Neuronal stem cell (in vitro differentiated cells): ENCODE measurements around the gene ATP2A3.
A peak's percentile ranks its signal among the peaks of the same experiment; 100 is the strongest.

ENCODE experiments used
- DNase-seq: peaks from one replicate; pipeline ENCODE4 v3.0.0-alpha.2; 2013; ENCODE audit warnings: low spot score
- H2AFZ ChIP-seq: one replicate; pipeline ENCODE4 v1.6.1; 2013; ENCODE audit warnings: mild to moderate bottlenecking, low read length, inconsistent platforms
- H2AK5ac ChIP-seq: 2 replicates; pipeline ENCODE4 v1.6.1; 2013; ENCODE audit warnings: low read depth, mild to moderate bottlenecking, inconsistent platforms, low read length, moderate library complexity, mixed read lengths
- H2BK120ac ChIP-seq: 2 replicates; pipeline ENCODE4 v1.6.1; 2013; ENCODE audit warnings: low read depth, mild to moderate bottlenecking, inconsistent platforms, low read length, moderate library complexity, mixed read lengths
- H2BK12ac ChIP-seq: one replicate; pipeline ENCODE4 v1.6.1; 2013; ENCODE audit warnings: low read length, inconsistent platforms
- H2BK15ac ChIP-seq: 2 replicates; pipeline ENCODE4 v1.6.1; 2013; ENCODE audit warnings: mild to moderate bottlenecking, low read length, inconsistent platforms, mixed read lengths
- H2BK5ac ChIP-seq: one replicate; pipeline ENCODE4 v1.6.1; 2013; ENCODE audit warnings: inconsistent platforms, mild to moderate bottlenecking, low read length, moderate library complexity
- H3K14ac ChIP-seq: one replicate; pipeline ENCODE4 v1.6.1; 2013; ENCODE audit warnings: low read length, inconsistent platforms
- H3K18ac ChIP-seq: 2 replicates; pipeline ENCODE4 v1.6.1; 2013; ENCODE audit warnings: low read length, inconsistent platforms
- H3K23ac ChIP-seq: 2 replicates; pipeline ENCODE4 v1.6.1; 2013; ENCODE audit warnings: low read depth, mild to moderate bottlenecking, mixed read lengths, low read length, inconsistent platforms; ENCODE audit not compliant: poor library complexity
- H3K27ac ChIP-seq: replicated peaks from 3 replicates; pipeline ENCODE4 v1.5.1; 2013; ENCODE audit warnings: low read length, inconsistent platforms
- H3K27me3 ChIP-seq, 3 experiments: 2 replicates each; pipeline ENCODE4 v1.6.1; 2013; ENCODE audit warnings: low read length in 3 of 3, mild to moderate bottlenecking in 2 of 3, inconsistent platforms in 1 of 3, low read depth in 1 of 3, mixed read lengths in 1 of 3, moderate library complexity in 1 of 3; ENCODE audit not compliant: control insufficient read depth in 3 of 3, insufficient read depth in 3 of 3
- H3K36me3 ChIP-seq, 2 donors: replicated peaks in 1 of 2; 2 replicates each; pipeline ENCODE4 v1.6.1; 2013; ENCODE audit warnings: low read length in 2 of 2; ENCODE audit not compliant: control insufficient read depth in 2 of 2, insufficient read depth in 2 of 2
- H3K4ac ChIP-seq: 2 replicates; pipeline ENCODE4 v1.6.1; 2013; ENCODE audit warnings: inconsistent platforms, mild to moderate bottlenecking, low read length, moderate library complexity
- H3K4me1 ChIP-seq, 2 donors: 1 replicate in 1 of 2; 2 replicates in 1 of 2; pipeline ENCODE4 v1.6.1; 2013; ENCODE audit warnings: low read length in 2 of 2, low read depth in 1 of 2; ENCODE audit not compliant: control insufficient read depth in 2 of 2, insufficient read depth in 1 of 2
- H3K4me2 ChIP-seq: one replicate; pipeline ENCODE4 v1.6.1; 2013; ENCODE audit warnings: mild to moderate bottlenecking, low read length, inconsistent platforms; ENCODE audit not compliant: insufficient read depth, poor library complexity, severe bottlenecking
- H3K4me3 ChIP-seq, 2 donors: 2 replicates each; pipeline ENCODE4 v1.5.1; 2013; ENCODE audit warnings: low read length in 2 of 2, mild to moderate bottlenecking in 2 of 2, inconsistent platforms in 1 of 2, moderate library complexity in 1 of 2
- H3K79me1 ChIP-seq: one replicate; pipeline ENCODE4 v1.6.1; 2013; ENCODE audit warnings: low read depth, mild to moderate bottlenecking, inconsistent platforms, low read length, moderate library complexity
- H3K9ac ChIP-seq: one replicate; pipeline ENCODE4 v1.6.1; 2013; ENCODE audit warnings: mild to moderate bottlenecking, low read depth, low read length, inconsistent platforms; ENCODE audit not compliant: poor library complexity
- H3K9me3 ChIP-seq, 2 donors: replicated peaks in 1 of 2; 2 replicates each; pipeline versions ENCODE3 to v1.6.1; 2013; ENCODE audit warnings: low read length in 2 of 2, mild to moderate bottlenecking in 2 of 2, inconsistent platforms in 1 of 2, low read depth in 1 of 2, mixed read lengths in 1 of 2, moderate library complexity in 1 of 2; ENCODE audit not compliant: control insufficient read depth in 2 of 2, insufficient read depth in 1 of 2
- H4K8ac ChIP-seq: one replicate; pipeline ENCODE4 v1.6.1; 2013; ENCODE audit warnings: low read depth, mild to moderate bottlenecking, inconsistent platforms, low read length, moderate library complexity
- H4K91ac ChIP-seq: one replicate; pipeline ENCODE4 v1.6.1; 2013; ENCODE audit warnings: low read length, low read depth, mild to moderate bottlenecking, inconsistent platforms; ENCODE audit not compliant: poor library complexity
- WGBS, 2 donors: extraction: QIAGEN DNeasy Blood & Tissue Kit; methylation state at CpG; one replicate each; pipeline ENCODE4 v1.1.7; 2013; ENCODE audit warnings: missing lambda C conversion rate in 2 of 2, mixed read lengths in 1 of 2; ENCODE audit not compliant: insufficient read length in 2 of 2, insufficient replicate concordance in 1 of 2; ENCODE audit errors: extremely low coverage in 2 of 2; 5-methylcytosine and 5-hydroxymethylcytosine counted together

The ATP2A3 gene

DNA sequence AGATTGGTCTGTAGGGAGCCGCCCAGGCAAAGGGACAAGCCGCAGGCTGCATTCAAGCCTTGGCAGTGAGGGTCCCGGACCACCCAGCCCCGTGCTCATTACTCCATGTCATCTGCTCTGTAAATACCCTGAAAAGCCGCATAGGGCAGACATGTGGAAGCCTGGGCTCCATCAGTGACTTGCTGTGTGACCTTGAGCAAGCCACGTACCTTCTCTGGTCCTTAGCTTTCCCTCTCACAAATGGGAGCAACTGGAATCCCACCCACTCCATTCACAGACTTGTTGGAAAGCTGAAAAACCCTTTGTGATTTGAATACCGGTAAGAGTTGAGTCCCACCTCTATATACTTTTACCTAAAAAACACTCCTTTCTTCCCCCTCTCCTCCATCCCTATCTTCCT is 83.3 kb downstream of the ATP2A3 start:
- no peak for DNase-seq

DNA sequence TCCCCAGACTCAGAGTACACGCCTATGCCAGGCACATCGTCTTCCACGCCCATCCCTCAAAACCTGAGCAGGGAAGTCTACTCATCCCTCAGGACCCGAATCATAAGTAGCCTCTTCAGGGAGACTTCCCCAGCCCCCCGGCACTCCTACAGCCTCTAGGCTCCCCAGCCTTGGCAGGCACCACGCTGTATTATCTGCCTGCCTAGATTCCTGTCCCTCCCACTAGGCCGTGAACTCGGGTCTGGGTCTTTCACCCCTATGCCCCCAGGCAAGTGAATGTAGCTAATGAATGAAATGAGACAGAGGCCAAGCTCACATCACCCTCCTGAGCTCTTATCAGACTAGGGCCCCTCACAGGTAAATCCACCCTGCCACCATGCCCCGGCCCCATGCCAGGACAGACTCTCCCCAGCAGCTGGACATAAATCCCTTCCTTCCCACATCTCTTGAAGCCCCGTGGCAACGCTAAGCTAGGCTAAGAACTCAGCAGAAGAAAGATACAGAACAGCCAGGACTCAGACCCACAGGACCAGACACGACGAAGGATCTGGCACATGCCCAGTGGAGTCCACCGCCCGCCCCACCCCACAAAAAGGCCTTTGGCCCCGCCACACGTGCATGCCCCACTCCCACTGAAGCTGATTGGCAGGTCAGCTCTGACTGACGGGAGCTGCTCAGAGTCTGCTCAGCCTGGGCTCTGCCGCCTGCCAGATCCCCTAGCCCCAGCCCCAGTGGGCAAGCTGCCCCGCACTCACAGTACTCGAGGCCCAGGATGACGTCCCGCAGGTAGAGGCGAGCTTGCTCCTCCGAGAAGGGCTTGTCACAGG is 84.4 kb downstream of the ATP2A3 start:
- Histone ChIP-seq H2BK12ac (no peak overlapping the region), H2BK120ac (no peak overlapping the region), H3K4me3 (no peak overlapping the region), H4K8ac (no peak overlapping the region), H3K14ac (no peak overlapping the region), H3K9ac (no peak overlapping the region), H2BK5ac (no peak overlapping the region), H2AK5ac (no peak overlapping the region), H3K4me1 (peaks cover 9 to 10% of the 10 kb centered on the region in 2 donors), H3K79me1 (no peaks in the 10 kb centered on the region), H3K36me3 (peaks cover 0 to 2% of the 10 kb centered on the region in 2 donors), H2AFZ (peak overlapping the region; percentile 38), H2BK15ac (no peak overlapping the region), H3K18ac (no peak overlapping the region), H3K23ac (peak overlapping the region; percentile 2), H3K9me3 (no peaks in the 10 kb centered on the region), H4K91ac (no peak overlapping the region), H3K4me2 (no peak overlapping the region), H3K27me3 (no peaks in the 10 kb centered on the region), H3K4ac (no peak overlapping the region), H3K27ac (no peak overlapping the region)
- DNase-seq, result no peak
- no CpG with 5 or more reads among the region's 25 CpGs for WGBS, 2 donors

More for the DNA sequence above, 83.3 kb downstream of the ATP2A3 start:
- Histone ChIP-seq H2BK120ac (no peak overlapping the region), H2AK5ac (no peak overlapping the region), H3K79me1 (no peaks in the 10 kb centered on the region), H3K9ac (no peak overlapping the region), H3K4ac (no peak overlapping the region), H2BK12ac (no peak overlapping the region), H3K23ac (no peak overlapping the region), H3K18ac (no peak overlapping the region), H4K91ac (no peak overlapping the region), H3K4me3 (no peak overlapping the region), H3K9me3 (no peaks in the 10 kb centered on the region), H3K4me1 (peaks cover 9 to 10% of the 10 kb centered on the region in 2 donors), H3K27me3 (no peaks in the 10 kb centered on the region), H3K14ac (no peak overlapping the region), H4K8ac (no peak overlapping the region), H2AFZ (no peak overlapping the region), H3K36me3 (peaks cover 0 to 5% of the 10 kb centered on the region in 2 donors), H2BK15ac (no peak overlapping the region), H2BK5ac (no peak overlapping the region), H3K4me2 (no peak overlapping the region), H3K27ac (no peak overlapping the region)
- no CpG with 5 or more reads among the region's 7 CpGs for WGBS, 2 donors

DNA sequence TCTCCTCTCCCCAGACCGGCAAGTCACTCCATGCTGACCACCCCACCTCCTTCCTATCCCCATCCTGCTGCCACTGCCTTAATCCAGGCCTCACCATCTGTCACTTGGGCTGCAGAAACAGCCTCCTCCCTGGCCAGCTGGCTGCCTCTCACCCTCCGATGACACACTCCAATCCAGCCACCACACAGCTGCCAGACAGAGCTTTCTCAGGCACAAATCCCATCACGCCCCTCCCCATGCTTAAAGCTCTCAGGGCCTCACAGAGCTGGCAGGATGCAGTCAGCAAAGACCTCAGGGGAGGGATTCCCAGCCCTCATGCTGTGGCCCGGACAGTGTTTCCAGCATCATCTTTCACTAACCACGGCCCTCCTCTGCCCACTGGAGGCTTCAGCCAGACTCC is 85.1 kb downstream of the ATP2A3 start:
- no peak overlapping the region for H2AK5ac ChIP-seq
- no peaks in the 10 kb centered on the region for H3K79me1 ChIP-seq
- H3K9me3 ChIP-seq, result no peaks in the 10 kb centered on the region
- no peak overlapping the region for H2BK120ac ChIP-seq
- DNase-seq, result peak; percentile 51
- no peak overlapping the region for H3K23ac ChIP-seq
- H3K18ac ChIP-seq, result no peak overlapping the region
- no peaks in the 10 kb centered on the region for H3K27me3 ChIP-seq
- no peak overlapping the region for H3K27ac ChIP-seq
- no peak overlapping the region for H2BK12ac ChIP-seq
- no peak overlapping the region for H2BK5ac ChIP-seq
- no CpG with 5 or more reads among the region's 5 CpGs for WGBS, 2 donors
- no peak overlapping the region for H3K4me2 ChIP-seq
- peak overlapping the region; percentile 38 for H3K9ac ChIP-seq
- peak overlapping the region; percentile 38 for H2AFZ ChIP-seq
- H3K4me1 ChIP-seq, result peaks cover 9 to 10% of the 10 kb centered on the region in 2 donors
- no peak overlapping the region for H3K4ac ChIP-seq
- H3K36me3 ChIP-seq, result peaks cover 0 to 2% of the 10 kb centered on the region in 2 donors
- H3K14ac ChIP-seq, result no peak overlapping the region
- no peak overlapping the region for H2BK15ac ChIP-seq
- no peak overlapping the region for H4K91ac ChIP-seq
- no peak overlapping the region for H4K8ac ChIP-seq
- H3K4me3 ChIP-seq, result no peak overlapping the region

DNA sequence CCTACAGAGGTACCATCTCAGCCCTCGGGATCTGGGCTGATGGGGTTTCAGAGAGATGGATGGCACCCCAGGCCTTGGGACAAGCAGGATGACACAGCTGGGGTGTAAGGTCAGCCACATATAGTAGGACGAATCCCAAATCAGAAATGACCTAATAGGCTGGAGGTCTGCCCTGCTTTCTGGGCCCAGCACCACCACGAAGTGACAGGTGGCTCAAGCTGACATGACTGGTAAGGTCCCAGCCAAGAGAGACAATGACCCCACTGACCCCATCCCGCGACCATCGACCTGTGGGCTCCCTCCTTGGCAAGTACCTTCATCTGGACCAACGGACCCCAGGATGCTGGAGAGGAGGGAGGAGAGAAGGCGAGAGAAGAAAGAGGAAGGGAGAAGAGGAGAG is 87.0 kb downstream of the ATP2A3 start:
- H2BK120ac ChIP-seq, result no peak overlapping the region
- H2BK12ac ChIP-seq, result no peak overlapping the region
- no peaks in the 10 kb centered on the region for H3K27me3 ChIP-seq
- H3K18ac ChIP-seq, result no peak overlapping the region
- H3K9ac ChIP-seq, result peak overlapping the region; percentile 39
- no peak overlapping the region for H3K4ac ChIP-seq
- peaks cover 6% of the 10 kb centered on the region for H3K79me1 ChIP-seq
- H3K14ac ChIP-seq, result no peak overlapping the region
- H3K9me3 ChIP-seq, result peaks cover 0 to 1% of the 10 kb centered on the region in 2 donors
- no peak overlapping the region for H4K91ac ChIP-seq
- no peak overlapping the region for H3K23ac ChIP-seq
- no peak overlapping the region for H4K8ac ChIP-seq
- no peak overlapping the region for H2AFZ ChIP-seq
- no peak overlapping the region for H3K4me2 ChIP-seq
- no peak overlapping the region for H2BK5ac ChIP-seq
- no peak overlapping the region for H2AK5ac ChIP-seq
- peaks cover 9 to 10% of the 10 kb centered on the region in 2 donors for H3K4me1 ChIP-seq
- no peak for DNase-seq
- H2BK15ac ChIP-seq, result no peak overlapping the region
- no peak overlapping the region for H3K27ac ChIP-seq
- WGBS, 2 donors, result no CpG with 5 or more reads among the region's 8 CpGs
- no peak overlapping the region for H3K4me3 ChIP-seq
- H3K36me3 ChIP-seq, result peaks cover 0 to 13% of the 10 kb centered on the region in 2 donors
